HCT116 (cell line): Measurements from ENCODE around the gene NAPA. TPM values are rescaled to one million over a fixed set of nuclear protein-coding genes. Genes with fewer than 3 reads are reported as not detected.

Source experiments
- ATAC-seq: fragments of 200-7000 bp; cut with Tn5 transposase; 2 replicates; pipeline ENCODE4 v1.9.1; 2020; ENCODE audit warnings: mild to moderate bottlenecking, moderate library complexity
- BruUV-seq: library from RNA; stranded (reverse); fragments of 400-500 nt; replicated peaks from 2 replicates; lab custom pipeline; 2021; lab: Mats Ljungman, UMichigan
- CTCF ChIA-PET: fragments of 300-600 bp; sonication (Branson Sonifier 250); formaldehyde crosslinking; loops from one replicate; lab custom pipeline; 2021; ENCODE audit warnings: antibody characterized with exemption; lab: Charles Lee
- POLR2A ChIA-PET: fragments of 300-600, 350-600 bp; sonication (Branson Sonifier 250); formaldehyde crosslinking; loops from one replicate; lab custom pipeline; 2021; ENCODE audit warnings: antibody characterized with exemption; lab: Charles Lee
- RAD21 ChIA-PET, 2 experiments: fragments of 300-600 bp; sonication (Branson Sonifier 250); formaldehyde crosslinking; loops; one replicate each; lab custom pipeline; 2023; ENCODE audit warnings: low total read pairs in 2 of 2; ENCODE audit not compliant: uncharacterized antibody in 2 of 2, unreplicated experiment in 2 of 2, low non-redundant PET in 1 of 2; lab: Charles Lee
- DNase-seq: peaks from one replicate; pipeline ENCODE4 v3.0.0-alpha.2; 2010; ENCODE audit warnings: low read depth, low spot score
- H2AFZ ChIP-seq: fragments of 200-600 bp; shearing (Covaris generic), sonication (generic); 2 replicates; pipeline ENCODE4 v1.6.1; 2017; ENCODE audit warnings: low read depth, mixed run types, mixed read lengths, antibody characterized with exemption, low read length; ENCODE audit not compliant: poor library complexity, severe bottlenecking
- H3K27ac ChIP-seq: 2 replicates; pipeline ENCODE4 v1.5.1; 2012; ENCODE audit warnings: low read depth, low read length
- H3K27me3 ChIP-seq: fragments of 200-600 bp; sonication (generic); 2 replicates; pipeline ENCODE4 v1.6.1; 2016; ENCODE audit warnings: mixed run types, low read length, mixed read lengths; ENCODE audit not compliant: insufficient read depth
- H3K36me3 ChIP-seq, 2 experiments: fragments of 200-500 bp in 1 of 2; fragments of 200-600 bp in 1 of 2; sonication (Bioruptor generic) in 1 of 2; sonication (generic) in 1 of 2; 2 replicates each; pipeline versions ENCODE4 v1.5.1 to v1.6.1; 2014 to 2016; ENCODE audit warnings: low read length in 2 of 2, inconsistent platforms in 1 of 2, mixed read lengths in 1 of 2, mixed run types in 1 of 2; ENCODE audit not compliant: insufficient read depth in 2 of 2, control insufficient read depth in 1 of 2
- H3K4me1 ChIP-seq, 2 experiments: fragments of 200-600 bp in 1 of 2; sonication (generic) in 1 of 2; 2 replicates each; pipeline versions ENCODE4 v1.5.1 to v1.6.1; 2012 to 2017; ENCODE audit warnings: low read length in 2 of 2, inconsistent platforms in 1 of 2, mild to moderate bottlenecking in 1 of 2, mixed read lengths in 1 of 2, mixed run types in 1 of 2, moderate library complexity in 1 of 2; ENCODE audit not compliant: insufficient read depth in 2 of 2, control insufficient read depth in 1 of 2
- H3K4me2 ChIP-seq: fragments of 200-600 bp; sonication (generic); 2 replicates; pipeline ENCODE4 v1.6.1; 2017; ENCODE audit warnings: mixed run types, low read length, mixed read lengths
- H3K4me3 ChIP-seq, 2 experiments: fragments of 200-600 bp in 1 of 2; sonication (generic) in 1 of 2; replicated peaks in 1 of 2; 2 replicates each; pipeline ENCODE4 v1.5.1; 2011 to 2016; ENCODE audit warnings: low read length in 2 of 2, control low read depth in 1 of 2, low read depth in 1 of 2, mild to moderate bottlenecking in 1 of 2, mixed read lengths in 1 of 2, mixed run types in 1 of 2
- H3K79me2 ChIP-seq: fragments of 200-600 bp; sonication (generic); 2 replicates; pipeline ENCODE4 v1.6.1; 2017; ENCODE audit warnings: mild to moderate bottlenecking, mixed run types, low read length, moderate library complexity, mixed read lengths; ENCODE audit not compliant: insufficient read depth
- H3K9ac ChIP-seq: fragments of 200-600 bp; sonication (generic); 2 replicates; pipeline ENCODE4 v1.6.1; 2016; ENCODE audit warnings: low read length, mixed read lengths
- H3K9me2 ChIP-seq: fragments of 200-600 bp; sonication (generic), shearing (Covaris generic); 2 replicates; pipeline ENCODE4 v1.6.1; 2017; ENCODE audit warnings: mixed run types, mild to moderate bottlenecking, moderate library complexity; ENCODE audit not compliant: insufficient read depth
- H3K9me3 ChIP-seq, 2 experiments: fragments of 200-500 bp in 1 of 2; fragments of 200-600 bp in 1 of 2; sonication (Bioruptor generic) in 1 of 2; sonication (generic) in 1 of 2; 2 replicates each; pipeline ENCODE4 v1.6.1; 2014 to 2017; ENCODE audit warnings: low read length in 2 of 2, mixed read lengths in 2 of 2, inconsistent platforms in 1 of 2, low read depth in 1 of 2, mild to moderate bottlenecking in 1 of 2, mixed run types in 1 of 2, moderate library complexity in 1 of 2; ENCODE audit not compliant: control insufficient read depth in 1 of 2, insufficient read depth in 1 of 2
- H4K20me1 ChIP-seq: fragments of 200-600 bp; sonication (generic), shearing (Covaris generic); 2 replicates; pipeline ENCODE4 v1.6.1; 2017; ENCODE audit warnings: mixed run types, mild to moderate bottlenecking, moderate library complexity; ENCODE audit not compliant: insufficient read depth
- CBX3 ChIP-seq: IDR thresholded peaks from 2 replicates; pipeline ENCODE4 v1.6.1; 2012; ENCODE audit warnings: low read depth
- CEBPB ChIP-seq: IDR thresholded peaks from 2 replicates; pipeline ENCODE4 v1.6.1; 2012; ENCODE audit warnings: low read depth
- EGR1 ChIP-seq: IDR thresholded peaks from 2 replicates; pipeline ENCODE4 v1.6.1; 2012; ENCODE audit warnings: low read depth
- ELF1 ChIP-seq: IDR thresholded peaks from 2 replicates; pipeline ENCODE4 v1.6.1; 2012; ENCODE audit warnings: low read depth, borderline replicate concordance
- EZH2phosphoT487 ChIP-seq: fragments of 200-600 bp; IDR thresholded peaks from 2 replicates; pipeline ENCODE4 v1.6.1; 2018; ENCODE audit warnings: antibody characterized with exemption, borderline replicate concordance
- POLR2A ChIP-seq: IDR thresholded peaks from 2 replicates; pipeline ENCODE4 v1.7.0; 2011; ENCODE audit warnings: borderline replicate concordance; ENCODE audit not compliant: insufficient read depth, insufficient read length; ENCODE audit errors: extremely low read depth
- POLR2AphosphoS5 ChIP-seq: IDR thresholded peaks from 2 replicates; pipeline ENCODE4 v1.6.1; 2011; ENCODE audit warnings: mild to moderate bottlenecking, low read depth, low read length, moderate library complexity
- SP1 ChIP-seq: IDR thresholded peaks from 2 replicates; pipeline ENCODE4 v1.6.1; 2012; ENCODE audit warnings: low read depth
- SRF ChIP-seq: IDR thresholded peaks from 2 replicates; pipeline ENCODE4 v1.6.1; 2012; ENCODE audit warnings: low read depth
- TCF7L2 ChIP-seq: IDR thresholded peaks from 2 replicates; pipeline ENCODE4 v1.7.0; 2011; ENCODE audit warnings: borderline replicate concordance, inconsistent platforms; ENCODE audit not compliant: insufficient read depth, insufficient read length; ENCODE audit errors: extremely low read depth
- ZFX ChIP-seq: fragments of 450-650 bp; IDR thresholded peaks from 2 replicates; pipeline ENCODE4 v1.6.1; 2017
- intact Hi-C: fragments of 100-400 bp; cut with micrococcal nuclease; formaldehyde crosslinking; loops from 2 replicates; pipeline ENCODE4 v1.10.0; 2022
- total RNA-seq: library from RNA; stranded (reverse); gene quantifications from one replicate; pipeline ENCODE4 v1.2.1, GENCODE V29; 2021; ENCODE audit not compliant: unreplicated experiment
- TF ChIP-seq, protein P1 (sequence below): IDR thresholded peaks from 2 replicates; pipeline ENCODE4 v1.6.1; 2012; ENCODE audit warnings: low read depth
- TF ChIP-seq, protein P2 (sequence below): IDR thresholded peaks from 2 replicates; pipeline ENCODE4 v1.6.1; 2012

The NAPA gene
- total RNA-seq, 1 experiment from 2014 or later, result 58.8 TPM

- intact Hi-C loops, result no loop called here
- Histone ChIP-seq H3K36me3 (no peaks in the 10 kb centered on the region), H3K4me3 (no peak overlapping the region), H3K79me2 (peaks cover 25% of the 10 kb centered on the region), H3K27ac (no peak overlapping the region), H3K4me2 (no peak overlapping the region), H3K9ac (no peak overlapping the region), H3K9me3 (no peaks in the 10 kb centered on the region), H3K9me2 (no peaks in the 10 kb centered on the region), H2AFZ (no peak overlapping the region), H3K4me1 (no peaks in the 10 kb centered on the region), H4K20me1 (no peaks in the 10 kb centered on the region), H3K27me3 (no peaks in the 10 kb centered on the region)
- ChIA-PET CTCF (no interaction called here), RAD21 (no interaction called here), POLR2A (no interaction called here)
- no peak for TF ChIP-seq ELF1
- no peak for TF ChIP-seq POLR2AphosphoS5
- no peak for TF ChIP-seq CBX3
- no peak for TF ChIP-seq SRF
- no peak for TF ChIP-seq CEBPB
- DNase-seq, result no peak
- ATAC-seq, result no peak
- no TSS peak for BruUV-seq
Measured at GRCh38 chr19:47505506-47505905, 9.4 kb downstream of the NAPA start.

GRCh38 chr19:47503826-47504150, 11.1 kb downstream of the NAPA start:
- H3K4me1 ChIP-seq, result no peaks in the 10 kb centered on the region
- ATAC-seq, result no peak
- TF ChIP-seq, protein P1, sequence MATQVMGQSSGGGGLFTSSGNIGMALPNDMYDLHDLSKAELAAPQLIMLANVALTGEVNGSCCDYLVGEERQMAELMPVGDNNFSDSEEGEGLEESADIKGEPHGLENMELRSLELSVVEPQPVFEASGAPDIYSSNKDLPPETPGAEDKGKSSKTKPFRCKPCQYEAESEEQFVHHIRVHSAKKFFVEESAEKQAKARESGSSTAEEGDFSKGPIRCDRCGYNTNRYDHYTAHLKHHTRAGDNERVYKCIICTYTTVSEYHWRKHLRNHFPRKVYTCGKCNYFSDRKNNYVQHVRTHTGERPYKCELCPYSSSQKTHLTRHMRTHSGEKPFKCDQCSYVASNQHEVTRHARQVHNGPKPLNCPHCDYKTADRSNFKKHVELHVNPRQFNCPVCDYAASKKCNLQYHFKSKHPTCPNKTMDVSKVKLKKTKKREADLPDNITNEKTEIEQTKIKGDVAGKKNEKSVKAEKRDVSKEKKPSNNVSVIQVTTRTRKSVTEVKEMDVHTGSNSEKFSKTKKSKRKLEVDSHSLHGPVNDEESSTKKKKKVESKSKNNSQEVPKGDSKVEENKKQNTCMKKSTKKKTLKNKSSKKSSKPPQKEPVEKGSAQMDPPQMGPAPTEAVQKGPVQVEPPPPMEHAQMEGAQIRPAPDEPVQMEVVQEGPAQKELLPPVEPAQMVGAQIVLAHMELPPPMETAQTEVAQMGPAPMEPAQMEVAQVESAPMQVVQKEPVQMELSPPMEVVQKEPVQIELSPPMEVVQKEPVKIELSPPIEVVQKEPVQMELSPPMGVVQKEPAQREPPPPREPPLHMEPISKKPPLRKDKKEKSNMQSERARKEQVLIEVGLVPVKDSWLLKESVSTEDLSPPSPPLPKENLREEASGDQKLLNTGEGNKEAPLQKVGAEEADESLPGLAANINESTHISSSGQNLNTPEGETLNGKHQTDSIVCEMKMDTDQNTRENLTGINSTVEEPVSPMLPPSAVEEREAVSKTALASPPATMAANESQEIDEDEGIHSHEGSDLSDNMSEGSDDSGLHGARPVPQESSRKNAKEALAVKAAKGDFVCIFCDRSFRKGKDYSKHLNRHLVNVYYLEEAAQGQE, result no peak
- TF ChIP-seq ELF1, result no peak
- no peak for TF ChIP-seq ZFX
- TF ChIP-seq CEBPB, result no peak
- TF ChIP-seq CBX3, result no peak
- TF ChIP-seq, protein P2, sequence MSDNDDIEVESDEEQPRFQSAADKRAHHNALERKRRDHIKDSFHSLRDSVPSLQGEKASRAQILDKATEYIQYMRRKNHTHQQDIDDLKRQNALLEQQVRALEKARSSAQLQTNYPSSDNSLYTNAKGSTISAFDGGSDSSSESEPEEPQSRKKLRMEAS, result no peak
- TF ChIP-seq POLR2A, result no peak
- TF ChIP-seq TCF7L2, result no peak
- no peak for TF ChIP-seq EZH2phosphoT487
- TF ChIP-seq SRF, result no peak
- no peak for TF ChIP-seq EGR1
- TF ChIP-seq SP1, result no peak
- no peak for DNase-seq
- no peak overlapping the region for H2AFZ ChIP-seq
- no peaks in the 10 kb centered on the region for H3K36me3 ChIP-seq
- H3K4me3 ChIP-seq, result no peak overlapping the region
- H3K9me2 ChIP-seq, result no peaks in the 10 kb centered on the region
- intact Hi-C loops, result no loop called here
- CTCF ChIA-PET, result interaction anchor here (0.7 kb wide), 1 partner anchor 68 kb away, joined by 3 read pairs; no protein-coding TSS in a partner anchor
- no peak overlapping the region for H3K4me2 ChIP-seq
- RAD21 ChIA-PET, result no interaction called here
- POLR2A ChIA-PET, result interaction anchor here (0.6 kb wide), 1 partner anchor 11 kb away, joined by 3 read pairs; the partner anchor contains the start of gene NAPA
- H3K27ac ChIP-seq, result no peak overlapping the region
- no peaks in the 10 kb centered on the region for H3K9me3 ChIP-seq
- no TSS peak for BruUV-seq
- no peaks in the 10 kb centered on the region for H3K27me3 ChIP-seq
- H3K79me2 ChIP-seq, result peaks cover 18% of the 10 kb centered on the region; the same call in 1 of the 2 replicates
- H3K9ac ChIP-seq, result no peak overlapping the region
- no peaks in the 10 kb centered on the region for H4K20me1 ChIP-seq
